ENCODE measurements around the gene CLCN1. TPM values are rescaled to one million over a fixed set of nuclear protein-coding genes. Genes with fewer than 3 reads are reported as not detected.

The CLCN1 gene
- total RNA-seq, 2 experiments from 2014 or later, result not detected

DNA sequence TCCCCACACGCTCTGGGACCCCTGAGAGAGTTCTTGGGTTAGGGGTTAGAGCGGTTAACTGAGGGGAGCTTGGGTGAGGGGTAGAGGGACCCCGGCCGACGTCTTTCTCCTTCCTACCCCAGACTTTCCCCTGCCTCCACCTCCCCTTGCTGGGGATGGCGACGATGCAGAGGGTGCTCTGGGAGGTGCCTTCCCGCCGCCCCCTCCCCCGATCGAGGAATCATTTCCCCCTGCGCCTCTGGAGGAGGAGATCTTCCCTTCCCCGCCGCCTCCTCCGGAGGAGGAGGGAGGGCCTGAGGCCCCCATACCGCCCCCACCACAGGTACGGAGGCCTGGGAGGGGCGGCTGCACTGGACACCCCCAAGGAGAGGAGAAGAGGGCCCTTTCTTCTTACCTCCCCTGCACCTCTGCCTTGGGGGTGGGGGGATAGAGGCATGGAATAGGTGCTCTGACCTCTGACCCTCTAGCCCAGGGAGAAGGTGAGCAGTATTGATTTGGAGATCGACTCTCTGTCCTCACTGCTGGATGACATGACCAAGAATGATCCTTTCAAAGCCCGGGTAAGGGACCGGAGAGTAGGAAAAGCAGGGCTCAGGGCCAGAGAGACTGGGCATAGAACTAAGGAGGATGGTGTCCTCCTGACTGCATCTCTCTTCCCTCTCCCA lies 66.3 kb downstream of the CLCN1 start:
- Histone ChIP-seq H3K4me3 (ENCODE audit: low read depth, low read length, poor library complexity, severe bottlenecking) (no peak overlapping the region), H2AFZ (ENCODE audit: low read length) (no peak overlapping the region), H3K27ac (ENCODE audit: low read depth, low read length, poor library complexity, severe bottlenecking) (no peak overlapping the region), H3K36me3 (ENCODE audit: insufficient read depth, low read length) (no peaks in the 10 kb centered on the region), H3K9me2 (ENCODE audit: insufficient read depth, low read length) (no peaks in the 10 kb centered on the region), H3K4me2 (ENCODE audit: low read length) (no peak overlapping the region), H3K79me2 (ENCODE audit: insufficient read depth, low read depth, low read length) (no peaks in the 10 kb centered on the region), H3K4me1 (ENCODE audit: insufficient read depth, low read length, poor library complexity, severe bottlenecking) (no peaks in the 10 kb centered on the region), H3K9me3 (ENCODE audit: low read length) (no peaks in the 10 kb centered on the region), H4K20me1 (ENCODE audit: insufficient read depth, low read length) (no peaks in the 10 kb centered on the region)
- intact Hi-C loops (cut with micrococcal nuclease; ENCODE audit: unreplicated experiment), result no loop called here
- BruUV-seq (replicated peaks), result no TSS peak
- ChIA-PET POLR2A (interaction anchor here (0.5 kb wide), 1 partner anchor 568 kb away, joined by 3 read pairs; no protein-coding TSS in a partner anchor), CTCF (ENCODE audit: unreplicated experiment) (interaction anchor here (0.6 kb wide), 1 partner anchor 11 kb away, joined by 3 read pairs; no protein-coding TSS in a partner anchor)
- TF ChIP-seq EZH2phosphoT487 (IDR thresholded peaks at IDR 0.05; ENCODE audit: borderline replicate concordance, low read depth, low read length) (no peak), CTCF (conservative IDR thresholded peaks at IDR 0.05; ENCODE audit: low read length) (no peak)
- DNase-seq (ENCODE audit: low spot score), result no peak

- ChIA-PET POLR2A (no interaction called here), CTCF (ENCODE audit: unreplicated experiment) (no interaction called here)
- Histone ChIP-seq H3K36me3 (ENCODE audit: insufficient read depth, low read length) (no peaks in the 10 kb centered on the region), H3K79me2 (ENCODE audit: insufficient read depth, low read depth, low read length) (no peaks in the 10 kb centered on the region), H3K9me2 (ENCODE audit: insufficient read depth, low read length) (no peaks in the 10 kb centered on the region), H2AFZ (ENCODE audit: low read length) (no peak overlapping the region), H3K4me3 (ENCODE audit: low read depth, low read length, poor library complexity, severe bottlenecking) (no peak overlapping the region), H3K9me3 (ENCODE audit: low read length) (no peaks in the 10 kb centered on the region), H3K27ac (ENCODE audit: low read depth, low read length, poor library complexity, severe bottlenecking) (no peak overlapping the region), H3K4me1 (ENCODE audit: insufficient read depth, low read length, poor library complexity, severe bottlenecking) (no peaks in the 10 kb centered on the region), H4K20me1 (ENCODE audit: insufficient read depth, low read length) (no peaks in the 10 kb centered on the region), H3K4me2 (ENCODE audit: low read length) (no peak overlapping the region)
- TF ChIP-seq CTCF (conservative IDR thresholded peaks at IDR 0.05; ENCODE audit: low read length) (no peak), EZH2phosphoT487 (IDR thresholded peaks at IDR 0.05; ENCODE audit: borderline replicate concordance, low read depth, low read length) (no peak)
- intact Hi-C loops (cut with micrococcal nuclease; ENCODE audit: unreplicated experiment), result no loop called here
- DNase-seq (ENCODE audit: low spot score), result no peak
- BruUV-seq (replicated peaks), result no TSS peak
Measured at GRCh38 chr7:143382791-143383641, 67.1 kb downstream of the CLCN1 start.

DNA sequence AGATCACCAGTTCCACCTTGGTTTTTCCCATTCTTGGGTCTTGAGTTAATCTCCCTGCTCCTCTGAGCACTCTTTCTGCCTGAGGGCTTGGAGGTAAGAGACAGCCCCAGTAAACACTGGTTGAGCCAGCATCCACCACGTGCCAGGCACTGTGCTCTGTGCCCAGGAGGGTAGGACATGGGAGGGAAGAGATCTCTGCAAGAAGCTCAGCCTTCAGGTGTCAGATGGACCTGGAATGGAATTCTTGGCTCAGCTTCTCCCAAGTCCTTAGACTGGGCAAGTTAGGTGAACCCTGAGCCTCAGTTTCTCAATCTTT lies 67.7 kb downstream of the CLCN1 start:
- CTCF ChIA-PET (ENCODE audit: unreplicated experiment), result no interaction called here
- H3K4me3 ChIP-seq (ENCODE audit: low read depth, low read length, poor library complexity, severe bottlenecking), result no peak overlapping the region
- no peaks in the 10 kb centered on the region for H3K79me2 ChIP-seq (ENCODE audit: insufficient read depth, low read depth, low read length)
- H3K9me3 ChIP-seq (ENCODE audit: low read length), result no peaks in the 10 kb centered on the region
- no peak overlapping the region for H2AFZ ChIP-seq (ENCODE audit: low read length)
- BruUV-seq (replicated peaks), result no TSS peak
- no peaks in the 10 kb centered on the region for H3K4me1 ChIP-seq (ENCODE audit: insufficient read depth, low read length, poor library complexity, severe bottlenecking)
- H3K4me2 ChIP-seq (ENCODE audit: low read length), result no peak overlapping the region
- H4K20me1 ChIP-seq (ENCODE audit: insufficient read depth, low read length), result no peaks in the 10 kb centered on the region
- TF ChIP-seq CTCF (conservative IDR thresholded peaks at IDR 0.05; ENCODE audit: low read length) (no peak), EZH2phosphoT487 (IDR thresholded peaks at IDR 0.05; ENCODE audit: borderline replicate concordance, low read depth, low read length) (no peak)
- H3K9me2 ChIP-seq (ENCODE audit: insufficient read depth, low read length), result no peaks in the 10 kb centered on the region
- intact Hi-C loops (cut with micrococcal nuclease; ENCODE audit: unreplicated experiment), result no loop called here
- POLR2A ChIA-PET, result no interaction called here
- H3K36me3 ChIP-seq (ENCODE audit: insufficient read depth, low read length), result no peaks in the 10 kb centered on the region
- no peak for DNase-seq (ENCODE audit: low spot score)
- no peak overlapping the region for H3K27ac ChIP-seq (ENCODE audit: low read depth, low read length, poor library complexity, severe bottlenecking)

Measured in OCI-LY7 (cell line).